GM18909 (cell line): ENCODE data around the gene CASQ1.

Experiments used
- ATAC-seq: cut with Tn5 transposase; IDR thresholded peaks from one replicate; pipeline ENCODE4 v1.9.1; 2021; ENCODE audit warnings: mild to moderate bottlenecking; ENCODE audit not compliant: unreplicated experiment, poor library complexity

Gene CASQ1

GRCh38 chr1:160221089-160221488 is 30.7 kb downstream of the CASQ1 start:
- ATAC-seq, result no peak

- no peak for ATAC-seq
Measured at GRCh38 chr1:160222546-160222945, 32.2 kb downstream of the CASQ1 start.

- no peak for ATAC-seq
Measured at GRCh38 chr1:160224606-160225005, 34.2 kb downstream of the CASQ1 start.

GRCh38 chr1:160225345-160225744 is 35.0 kb downstream of the CASQ1 start:
- ATAC-seq, result no peak

- ATAC-seq, result no peak
Measured at GRCh38 chr1:160226623-160227022, 36.2 kb downstream of the CASQ1 start.

- ATAC-seq, result no peak
Measured at GRCh38 chr1:160227034-160227433, 36.7 kb downstream of the CASQ1 start.

- no peak for ATAC-seq
Measured at GRCh38 chr1:160227561-160227960, 37.2 kb downstream of the CASQ1 start.

- no peak for ATAC-seq
Measured at GRCh38 chr1:160228431-160228830, 38.1 kb downstream of the CASQ1 start.

- no peak for ATAC-seq
Measured at GRCh38 chr1:160232911-160233310, 42.5 kb downstream of the CASQ1 start.

GRCh38 chr1:160236806-160237205 is 46.4 kb downstream of the CASQ1 start:
- no peak for ATAC-seq

GRCh38 chr1:160237558-160237957 is 47.2 kb downstream of the CASQ1 start:
- ATAC-seq, result no peak

GRCh38 chr1:160238408-160238807 is 48.0 kb downstream of the CASQ1 start:
- no peak for ATAC-seq

GRCh38 chr1:160239582-160240299 is 49.4 kb downstream of the CASQ1 start:
- no peak for ATAC-seq

- ATAC-seq, result no peak
Measured at GRCh38 chr1:160243767-160244166, 53.4 kb downstream of the CASQ1 start.

GRCh38 chr1:160244209-160244608 is 53.8 kb downstream of the CASQ1 start:
- no peak for ATAC-seq

GRCh38 chr1:160245434-160245833 is 55.1 kb downstream of the CASQ1 start:
- no peak for ATAC-seq

GRCh38 chr1:160247053-160247452 is 56.7 kb downstream of the CASQ1 start:
- no peak for ATAC-seq

- ATAC-seq, result no peak
Measured at GRCh38 chr1:160251011-160251410, 60.6 kb downstream of the CASQ1 start.
